Smooth muscle cell (in vitro differentiated cells): ENCODE results near the gene SMAD4. TPM values are rescaled to one million over a fixed set of nuclear protein-coding genes. Genes with fewer than 3 reads are reported as not detected.

Experiments
- DNase-seq: peaks from one replicate; lab custom pipeline; 2025; ENCODE audit not compliant: unreplicated experiment; lab: John Stamatoyannopoulos, UW
- H2AFZ ChIP-seq: fragments of 200-600 bp; sonication (generic); 2 replicates; pipeline ENCODE4 v1.6.0; 2016; ENCODE audit warnings: antibody characterized with exemption, low read depth, mild to moderate bottlenecking
- H3F3A ChIP-seq: fragments of 200-600 bp; sonication (generic); 2 replicates; pipeline ENCODE4 v1.6.0; 2017; ENCODE audit warnings: antibody characterized with exemption, low read depth
- H3K27ac ChIP-seq: fragments of 200-600 bp; sonication (generic); 2 replicates; pipeline ENCODE4 v1.5.1; 2016; ENCODE audit warnings: low read depth, mild to moderate bottlenecking
- H3K27me3 ChIP-seq: fragments of 200-600 bp; sonication (generic); 2 replicates; pipeline ENCODE4 v1.6.1; 2016; ENCODE audit warnings: low read depth, mild to moderate bottlenecking
- H3K36me3 ChIP-seq: fragments of 200-600 bp; sonication (generic); 2 replicates; pipeline ENCODE4 v1.5.1; 2016; ENCODE audit warnings: low read depth
- H3K4me1 ChIP-seq: fragments of 200-600 bp; sonication (generic); 2 replicates; pipeline ENCODE4 v1.5.1; 2016; ENCODE audit warnings: low read depth
- H3K4me2 ChIP-seq: fragments of 200-600 bp; sonication (generic); 2 replicates; pipeline ENCODE4 v1.6.0; 2016; ENCODE audit warnings: mild to moderate bottlenecking
- H3K4me3 ChIP-seq: fragments of 200-600 bp; sonication (generic); 2 replicates; pipeline ENCODE4 v1.5.1; 2016; ENCODE audit warnings: mild to moderate bottlenecking
- H3K79me2 ChIP-seq: fragments of 200-600 bp; sonication (generic); 2 replicates; pipeline ENCODE4 v1.6.0; 2016; ENCODE audit warnings: low read depth, mild to moderate bottlenecking
- H3K9ac ChIP-seq: fragments of 200-600 bp; sonication (generic); 2 replicates; pipeline ENCODE4 v1.6.0; 2016; ENCODE audit warnings: low read depth
- H3K9me3 ChIP-seq: fragments of 200-600 bp; sonication (generic); replicated peaks from 2 replicates; pipeline ENCODE4 v1.5.1; 2016; ENCODE audit warnings: low read depth
- H4K20me1 ChIP-seq: fragments of 200-600 bp; sonication (generic); 2 replicates; pipeline ENCODE4 v1.6.0; 2016; ENCODE audit warnings: low read depth
- CTCF ChIP-seq: fragments of 200-600 bp; sonication (generic); IDR thresholded peaks from 2 replicates; pipeline ENCODE4 v1.5.1; 2017; ENCODE audit warnings: borderline replicate concordance, mild to moderate bottlenecking, antibody characterized with exemption; ENCODE audit not compliant: insufficient read depth, poor library complexity, severe bottlenecking
- WGBS: methylation state at CpG from one replicate; pipeline ENCODE4 v1.1.7; 2016; ENCODE audit warnings: low lambda C conversion rate; 5-methylcytosine and 5-hydroxymethylcytosine counted together
- polyA plus RNA-seq: library from polyadenylated mRNA; unstranded; fragments of >200 nt; fragmentation: Nextera tagmentation; extraction: Ambion mirVana; gene quantifications from 2 replicates; pipeline ENCODE4 v1.2.1, GENCODE V29; 2016
- total RNA-seq: library from RNA; depleted of rRNA; stranded (reverse); fragments of >200 nt; gene quantifications from 2 replicates; pipeline ENCODE4 v1.2.3, GENCODE V29; 2014

Gene SMAD4
- total and polyA plus RNA-seq, 2 experiments from 2014 or later, result 76.4 to 88.9 TPM

GRCh38 chr18:51038110-51038509 lies 8.1 kb downstream of the SMAD4 start:
- no peak for DNase-seq
- Histone ChIP-seq H3K9me3 (no peaks in the 10 kb centered on the region), H3K79me2 (peaks cover 100% of the 10 kb centered on the region), H4K20me1 (peaks cover 100% of the 10 kb centered on the region), H3K4me2 (no peak overlapping the region), H3K4me3 (no peak overlapping the region), H3K27me3 (no peaks in the 10 kb centered on the region), H3K4me1 (peaks cover 4% of the 10 kb centered on the region), H3K9ac (no peak overlapping the region), H3F3A (no peaks in the 10 kb centered on the region), H3K27ac (peak overlapping the region; percentile 13), H3K36me3 (no peaks in the 10 kb centered on the region), H2AFZ (no peak overlapping the region)
- 94% methylated on average over 6 of the region's 6 CpGs for WGBS
- no peak for TF ChIP-seq CTCF

DNA sequence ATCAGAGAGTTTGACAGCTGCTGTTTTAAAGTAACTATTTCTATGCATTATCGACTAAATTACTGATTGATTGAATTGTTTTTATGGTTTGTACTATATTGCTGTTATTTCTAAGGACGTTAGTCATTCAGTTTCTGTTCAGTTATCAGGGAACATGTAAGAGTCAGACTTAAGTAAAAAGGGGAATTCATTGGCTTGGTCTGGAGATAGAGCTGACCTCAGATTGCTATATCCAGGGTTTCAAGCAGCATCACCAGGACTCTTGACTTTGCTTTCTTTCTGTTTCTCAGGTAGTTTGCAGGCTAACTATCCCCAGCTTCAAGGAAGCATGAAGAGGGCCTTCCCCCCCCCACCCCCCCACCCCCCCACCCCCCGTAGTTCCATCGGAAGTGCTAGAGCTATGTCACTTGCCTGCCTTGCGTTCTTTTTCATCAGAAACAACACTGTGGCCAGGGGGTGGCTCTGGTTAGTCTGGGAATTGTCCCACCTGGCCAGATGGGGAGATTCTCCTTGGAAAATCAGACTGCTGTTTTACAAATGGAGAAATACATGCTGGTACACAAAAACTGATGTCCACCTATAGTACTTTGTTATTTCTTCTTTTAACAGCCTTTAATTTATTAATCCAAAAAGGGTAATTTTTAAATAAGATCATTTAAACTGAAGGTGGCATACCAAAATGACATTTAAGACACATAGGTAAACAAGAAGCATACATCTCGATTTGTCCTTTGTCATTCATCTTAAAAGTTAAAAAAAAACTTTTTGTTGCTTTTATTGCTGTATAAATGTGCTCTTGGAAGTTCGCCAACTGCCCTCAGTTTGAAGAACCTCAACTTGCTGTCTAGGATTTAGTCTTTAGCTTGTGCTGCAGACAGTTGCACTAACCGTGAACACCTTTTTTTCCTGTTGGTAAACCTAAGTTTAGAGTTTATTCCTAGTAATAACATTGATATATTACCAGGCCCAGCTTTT lies 9.4 kb downstream of the SMAD4 start:
- Histone ChIP-seq H2AFZ (no peak overlapping the region), H3K79me2 (peaks cover 100% of the 10 kb centered on the region), H3K36me3 (no peaks in the 10 kb centered on the region), H3K4me2 (peak overlapping the region; percentile 15), H4K20me1 (peaks cover 100% of the 10 kb centered on the region), H3K4me1 (peaks cover 6% of the 10 kb centered on the region), H3K27ac (peak overlapping the region; percentile 13), H3K9me3 (no peaks in the 10 kb centered on the region), H3F3A (no peaks in the 10 kb centered on the region), H3K9ac (no peak overlapping the region), H3K27me3 (no peaks in the 10 kb centered on the region), H3K4me3 (no peak overlapping the region)
- WGBS, result 61% methylated on average over 8 of the region's 8 CpGs
- no peak for TF ChIP-seq CTCF
- no peak for DNase-seq

DNA sequence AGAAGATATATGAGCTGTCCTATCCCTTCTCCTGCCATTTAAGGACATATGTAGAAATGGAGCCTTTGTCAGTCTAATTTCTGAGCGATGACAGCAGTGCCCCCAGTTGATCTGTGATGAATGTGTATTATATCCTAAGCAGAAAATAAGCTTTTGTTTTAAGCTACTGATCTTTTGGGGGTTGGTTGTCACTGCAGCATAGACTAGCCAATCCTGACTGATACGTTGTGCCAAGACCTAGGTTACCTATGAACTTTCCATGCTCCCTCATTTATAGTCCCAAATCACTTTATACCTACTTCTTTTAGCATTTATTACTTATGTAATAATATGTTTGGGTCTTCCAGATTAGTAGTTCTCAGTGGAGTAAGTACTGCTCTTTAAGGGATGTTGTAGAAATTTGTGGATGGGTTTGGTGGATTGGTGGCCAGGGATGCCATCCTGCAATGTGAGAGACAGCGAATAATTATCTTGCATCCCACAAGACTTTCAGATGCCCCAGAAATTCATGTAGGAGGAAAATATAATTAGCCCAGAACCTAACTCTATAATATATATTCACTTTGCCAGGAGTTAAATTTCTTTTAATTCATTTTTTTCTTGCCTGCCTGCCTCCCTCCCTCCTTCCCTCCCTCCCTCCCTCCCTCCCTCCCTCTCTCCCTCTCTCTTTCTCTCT lies 11.8 kb downstream of the SMAD4 start:
- peaks cover 14% of the 10 kb centered on the region for H3K4me1 ChIP-seq
- peaks cover 100% of the 10 kb centered on the region for H4K20me1 ChIP-seq
- no peak overlapping the region for H3K27ac ChIP-seq
- H3F3A ChIP-seq, result no peaks in the 10 kb centered on the region
- H3K9ac ChIP-seq, result no peak overlapping the region
- no peaks in the 10 kb centered on the region for H3K27me3 ChIP-seq
- no peak overlapping the region for H2AFZ ChIP-seq
- H3K79me2 ChIP-seq, result peaks cover 100% of the 10 kb centered on the region
- no peak for TF ChIP-seq CTCF
- no peaks in the 10 kb centered on the region for H3K9me3 ChIP-seq
- no peak for DNase-seq
- 80% methylated on average over 3 of the region's 3 CpGs for WGBS
- no peaks in the 10 kb centered on the region for H3K36me3 ChIP-seq
- no peak overlapping the region for H3K4me3 ChIP-seq
- H3K4me2 ChIP-seq, result no peak overlapping the region
